Endothelial cell of umbilical vein (primary cell): Measurements from ENCODE around the gene ZDHHC11. TPM values are rescaled to one million over a fixed set of nuclear protein-coding genes. Genes with fewer than 3 reads are reported as not detected.

Source experiments
- BruUV-seq: library from RNA; stranded (reverse); fragments of 400-500 nt; replicated peaks from 2 replicates; lab custom pipeline; 2021; lab: Mats Ljungman, UMichigan
- CTCF ChIA-PET: fragments of 300-600, 350-600 bp; sonication (Branson Sonifier 250); formaldehyde crosslinking; loops from one replicate; lab custom pipeline; 2021; ENCODE audit warnings: antibody characterized with exemption, inconsistent platforms; lab: Charles Lee
- POLR2A ChIA-PET: fragments of 300-600, 350-600 bp; sonication (Branson Sonifier 250); formaldehyde crosslinking; loops from one replicate; lab custom pipeline; 2021; ENCODE audit warnings: antibody characterized with exemption, inconsistent platforms; lab: Charles Lee
- DNase-seq: peaks from one replicate; pipeline ENCODE4 v3.0.0-alpha.2; 2011; ENCODE audit warnings: low read depth, low spot score
- FAIRE-seq: peaks from 2 replicates; lab custom pipeline; 2011; peaks lifted over from hg19 to GRCh38; lab: Jason Lieb, UNC
- H2AFZ ChIP-seq: 2 replicates; pipeline ENCODE4 v1.6.0; 2012; ENCODE audit warnings: low read depth, low read length, control low read depth, inconsistent platforms
- H3K27ac ChIP-seq: 2 replicates; pipeline ENCODE4 v1.5.1; 2011; ENCODE audit warnings: low read depth, mild to moderate bottlenecking, control low read depth, low read length, moderate library complexity; ENCODE audit not compliant: insufficient read depth
- H3K27me3 ChIP-seq, 2 experiments: 2 replicates each; pipeline versions ENCODE4 v1.6.0 to v1.6.1; 2011; ENCODE audit warnings: low read length in 2 of 2, mixed read lengths in 1 of 2; ENCODE audit not compliant: control insufficient read depth in 2 of 2, insufficient read depth in 2 of 2
- H3K36me3 ChIP-seq, 2 experiments: 2 replicates in 1 of 2; 3 replicates in 1 of 2; pipeline ENCODE4 v1.5.1; 2011; ENCODE audit warnings: low read length in 2 of 2, mild to moderate bottlenecking in 1 of 2, moderate library complexity in 1 of 2; ENCODE audit not compliant: control insufficient read depth in 2 of 2, insufficient read depth in 2 of 2; ENCODE audit errors: extremely low read depth in 1 of 2
- H3K4me1 ChIP-seq: 3 replicates; pipeline ENCODE4 v1.5.1; 2011; ENCODE audit warnings: mild to moderate bottlenecking, low read length; ENCODE audit not compliant: control insufficient read depth, insufficient read depth; ENCODE audit errors: extremely low read depth
- H3K4me2 ChIP-seq: 2 replicates; pipeline ENCODE4 v1.6.1; 2011; ENCODE audit warnings: low read length, control low read depth, mixed read lengths; ENCODE audit not compliant: insufficient read depth
- H3K4me3 ChIP-seq, 3 experiments: fragments of 200-600 bp in 1 of 3; sonication (generic), shearing (Covaris generic) in 1 of 3; replicated peaks in 1 of 3; 2 replicates each; pipeline ENCODE4 v1.5.1; 2011 to 2016; ENCODE audit warnings: control low read depth in 3 of 3, low read length in 3 of 3, mild to moderate bottlenecking in 2 of 3, inconsistent platforms in 1 of 3, low read depth in 1 of 3, moderate library complexity in 1 of 3; ENCODE audit not compliant: insufficient read depth in 1 of 3
- H3K79me2 ChIP-seq: 2 replicates; pipeline ENCODE4 v1.6.0; 2012; ENCODE audit warnings: low read length, inconsistent platforms; ENCODE audit not compliant: control insufficient read depth, insufficient read depth
- H3K9ac ChIP-seq: replicated peaks from 2 replicates; pipeline ENCODE3; 2011; ENCODE audit warnings: low read length, control low read depth; ENCODE audit not compliant: insufficient read depth; ENCODE audit errors: extremely low read depth
- H3K9me1 ChIP-seq: replicated peaks from 3 replicates; pipeline ENCODE4 v1.6.0; 2011; ENCODE audit warnings: mild to moderate bottlenecking, low read length; ENCODE audit not compliant: control insufficient read depth, insufficient read depth; ENCODE audit errors: extremely low read depth
- H3K9me3 ChIP-seq: replicated peaks from 2 replicates; pipeline ENCODE4 v1.5.1; 2012; ENCODE audit warnings: low read length, inconsistent platforms; ENCODE audit not compliant: control insufficient read depth, insufficient read depth
- H4K20me1 ChIP-seq: replicated peaks from 2 replicates; pipeline ENCODE3; 2011; ENCODE audit warnings: mild to moderate bottlenecking, low read length; ENCODE audit not compliant: control insufficient read depth, insufficient read depth; ENCODE audit errors: extremely low read depth
- EZH2 ChIP-seq: IDR thresholded peaks from 2 replicates; pipeline ENCODE4 v1.6.1; 2012; ENCODE audit warnings: borderline replicate concordance, low read depth, mild to moderate bottlenecking, moderate library complexity, low read length, inconsistent platforms; ENCODE audit not compliant: severe bottlenecking
- FOS ChIP-seq: IDR thresholded peaks from 2 replicates; pipeline ENCODE4 v1.6.1; 2011; ENCODE audit warnings: mild to moderate bottlenecking, low read length, moderate library complexity, borderline replicate concordance; ENCODE audit not compliant: insufficient read depth
- GATA2 ChIP-seq: IDR thresholded peaks from 2 replicates; pipeline ENCODE4 v1.7.0; 2011; ENCODE audit warnings: low read depth, mild to moderate bottlenecking, moderate library complexity, mixed read lengths, low read length; ENCODE audit not compliant: insufficient read length, insufficient read depth
- JUN ChIP-seq: IDR thresholded peaks from 2 replicates; pipeline ENCODE4 v1.6.1; 2011; ENCODE audit warnings: borderline replicate concordance, low read depth; ENCODE audit not compliant: insufficient read length, insufficient read depth
- MAX ChIP-seq: IDR thresholded peaks from 2 replicates; pipeline ENCODE4 v1.6.1; 2011; ENCODE audit not compliant: insufficient read depth, insufficient read length
- MYC ChIP-seq: IDR thresholded peaks from one replicate; pipeline ENCODE4 v1.6.1; 2011; ENCODE audit warnings: mild to moderate bottlenecking, low read depth, low read length
- POLR2A ChIP-seq: IDR thresholded peaks from 2 replicates; pipeline ENCODE4 v1.6.1; 2012; ENCODE audit warnings: low read depth, mild to moderate bottlenecking, control low read depth, low read length
- POLR2AphosphoS5 ChIP-seq: IDR thresholded peaks from 2 replicates; pipeline ENCODE4 v1.6.1; 2012; ENCODE audit warnings: low read depth, mild to moderate bottlenecking, control low read depth, low read length, moderate library complexity; ENCODE audit not compliant: insufficient read depth
- dilution Hi-C: fragments of 300-500 bp; cut with MboI; formaldehyde crosslinking; loops from one replicate; pipeline ENCODE4 v1.15.0; 2019; ENCODE audit warnings: low sequenced_read_pairs; ENCODE audit not compliant: extremely low pct_ligation_motif_present
- intact Hi-C: fragments of 100-400 bp; cut with micrococcal nuclease; formaldehyde crosslinking; loops from one replicate; pipeline ENCODE4 v1.10.0; 2022
- polyA plus RNA-seq, 4 experiments: library from polyadenylated mRNA; depleted of rRNA in 3 of 4; stranded (reverse) in 3 of 4; unstranded in 1 of 4; fragments of >200 nt; gene quantifications; 2 replicates each; pipeline versions ENCODE4 v1.2.1 to v1.2.3, GENCODE V29; 2011 to 2012; ENCODE audit warnings: missing spikeins in 1 of 4
- total RNA-seq: library from RNA; stranded (reverse); gene quantifications from 2 replicates; pipeline ENCODE4 v1.2.3, GENCODE V29; 2021
- TF ChIP-seq, protein P1 (sequence below), 2 donors: IDR thresholded peaks; 1 replicate in 1 of 2; 2 replicates in 1 of 2; pipeline ENCODE4 v1.5.1; 2011; ENCODE audit warnings: low read length in 2 of 2, mild to moderate bottlenecking in 2 of 2, moderate library complexity in 2 of 2, control low read depth in 1 of 2, inconsistent platforms in 1 of 2, low read depth in 1 of 2; ENCODE audit not compliant: insufficient read depth in 1 of 2; ENCODE audit errors: extremely low read depth in 1 of 2

ZDHHC11 gene
- total and polyA plus RNA-seq, 2 donors (not counting 3 experiments of a cell fraction or from before 2014, with no cell fraction given), result 0.35 to 4.4 TPM

- intact Hi-C loops, result no loop called here
- CTCF ChIA-PET, result no interaction called here
- H3K79me2 ChIP-seq, result no peaks in the 10 kb centered on the region
Observed at GRCh38 chr5:851076-851475, 290 bp upstream of the ZDHHC11 start.

More at GRCh38 chr5:851076-851475, 290 bp upstream of the ZDHHC11 start:
- Histone ChIP-seq H3K9me3 (no peaks in the 10 kb centered on the region), H3K4me2 (no peak overlapping the region), H3K4me1 (no peaks in the 10 kb centered on the region), H3K27ac (no peak overlapping the region), H4K20me1 (no peaks in the 10 kb centered on the region), H3K4me3 (no peak overlapping the region), H3K36me3 (no peaks in the 10 kb centered on the region), H3K9me1 (no peaks in the 10 kb centered on the region), H3K27me3 (no peaks in the 10 kb centered on the region), H2AFZ (no peak overlapping the region), H3K9ac (no peak overlapping the region)
- DNase-seq (no peak), FAIRE-seq (no peak)
- no peak for TF ChIP-seq POLR2AphosphoS5
- no peak for TF ChIP-seq FOS
- no peak for TF ChIP-seq GATA2
- TF ChIP-seq JUN, result no peak
- no peak for TF ChIP-seq POLR2A
- no peak for TF ChIP-seq MAX
- TF ChIP-seq, protein P1, sequence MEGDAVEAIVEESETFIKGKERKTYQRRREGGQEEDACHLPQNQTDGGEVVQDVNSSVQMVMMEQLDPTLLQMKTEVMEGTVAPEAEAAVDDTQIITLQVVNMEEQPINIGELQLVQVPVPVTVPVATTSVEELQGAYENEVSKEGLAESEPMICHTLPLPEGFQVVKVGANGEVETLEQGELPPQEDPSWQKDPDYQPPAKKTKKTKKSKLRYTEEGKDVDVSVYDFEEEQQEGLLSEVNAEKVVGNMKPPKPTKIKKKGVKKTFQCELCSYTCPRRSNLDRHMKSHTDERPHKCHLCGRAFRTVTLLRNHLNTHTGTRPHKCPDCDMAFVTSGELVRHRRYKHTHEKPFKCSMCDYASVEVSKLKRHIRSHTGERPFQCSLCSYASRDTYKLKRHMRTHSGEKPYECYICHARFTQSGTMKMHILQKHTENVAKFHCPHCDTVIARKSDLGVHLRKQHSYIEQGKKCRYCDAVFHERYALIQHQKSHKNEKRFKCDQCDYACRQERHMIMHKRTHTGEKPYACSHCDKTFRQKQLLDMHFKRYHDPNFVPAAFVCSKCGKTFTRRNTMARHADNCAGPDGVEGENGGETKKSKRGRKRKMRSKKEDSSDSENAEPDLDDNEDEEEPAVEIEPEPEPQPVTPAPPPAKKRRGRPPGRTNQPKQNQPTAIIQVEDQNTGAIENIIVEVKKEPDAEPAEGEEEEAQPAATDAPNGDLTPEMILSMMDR (IDR thresholded peaks at IDR 0.05; ENCODE audit: extremely low read depth in 1 of 2, insufficient read depth in 1 of 2, low read depth in 1 of 2, low read length in 2 of 2), result no peak
- no peak for TF ChIP-seq MYC
- TF ChIP-seq EZH2, result no peak
- POLR2A ChIA-PET, result no interaction called here
- dilution Hi-C loops, result no loop called here
- BruUV-seq, result no TSS peak
